ENCODE measurements around the gene PSMD3. TPM values are rescaled to one million over a fixed set of nuclear protein-coding genes. Genes with fewer than 3 reads are reported as not detected.
"Not testable (repeated sequence)": the region's sequence is repeated elsewhere in the genome, so short reads cannot be mapped to it uniquely, and the experiment has no call there.

PSMD3 gene
- total RNA-seq, 1 donor from 2014 or later: 79.3 TPM

- intact Hi-C loops (cut with DNase I): no loop called here
- Histone ChIP-seq H3K4me3 (no peak overlapping the region), H3K36me3 (no peaks in the 10 kb centered on the region), H3K4me1 (no peaks in the 10 kb centered on the region), H3K27ac (no peak overlapping the region), H3K27me3 (ENCODE audit: low read depth) (no peaks in the 10 kb centered on the region), H3K9me3 (no peaks in the 10 kb centered on the region)
- TF ChIP-seq, protein P1, sequence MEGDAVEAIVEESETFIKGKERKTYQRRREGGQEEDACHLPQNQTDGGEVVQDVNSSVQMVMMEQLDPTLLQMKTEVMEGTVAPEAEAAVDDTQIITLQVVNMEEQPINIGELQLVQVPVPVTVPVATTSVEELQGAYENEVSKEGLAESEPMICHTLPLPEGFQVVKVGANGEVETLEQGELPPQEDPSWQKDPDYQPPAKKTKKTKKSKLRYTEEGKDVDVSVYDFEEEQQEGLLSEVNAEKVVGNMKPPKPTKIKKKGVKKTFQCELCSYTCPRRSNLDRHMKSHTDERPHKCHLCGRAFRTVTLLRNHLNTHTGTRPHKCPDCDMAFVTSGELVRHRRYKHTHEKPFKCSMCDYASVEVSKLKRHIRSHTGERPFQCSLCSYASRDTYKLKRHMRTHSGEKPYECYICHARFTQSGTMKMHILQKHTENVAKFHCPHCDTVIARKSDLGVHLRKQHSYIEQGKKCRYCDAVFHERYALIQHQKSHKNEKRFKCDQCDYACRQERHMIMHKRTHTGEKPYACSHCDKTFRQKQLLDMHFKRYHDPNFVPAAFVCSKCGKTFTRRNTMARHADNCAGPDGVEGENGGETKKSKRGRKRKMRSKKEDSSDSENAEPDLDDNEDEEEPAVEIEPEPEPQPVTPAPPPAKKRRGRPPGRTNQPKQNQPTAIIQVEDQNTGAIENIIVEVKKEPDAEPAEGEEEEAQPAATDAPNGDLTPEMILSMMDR (IDR thresholded peaks at IDR 0.05): no peak
- DNase-seq (no peak), ATAC-seq (no peak)
Observed at GRCh38 chr17:40004712-40005111, 24.1 kb downstream of the PSMD3 start.

DNA sequence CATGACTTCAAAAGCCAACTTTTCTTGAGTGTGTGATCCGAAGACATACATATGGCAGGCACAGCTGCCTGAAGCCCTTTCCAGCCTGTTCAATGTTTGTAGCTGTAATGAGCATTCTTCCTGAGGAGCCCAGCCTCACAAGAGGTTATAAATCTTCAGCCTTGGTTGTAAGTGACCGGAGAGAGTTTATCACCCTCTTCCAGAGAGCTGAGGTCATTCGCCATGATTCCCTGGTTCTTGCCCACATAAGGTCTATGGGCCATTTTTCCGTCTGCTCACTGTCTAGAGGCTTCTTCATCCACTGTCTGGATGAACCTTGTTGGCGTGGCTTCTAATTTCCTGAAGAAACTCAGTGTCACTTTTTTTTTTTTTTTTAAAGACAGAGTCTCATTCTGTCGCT is 24.9 kb downstream of the PSMD3 start:
- H3K9me3 ChIP-seq: no peaks in the 10 kb centered on the region
- H3K4me3 ChIP-seq: no peak overlapping the region
- TF ChIP-seq, protein P1 (IDR thresholded peaks at IDR 0.05): no peak
- ATAC-seq: no peak
- H3K27ac ChIP-seq: no peak overlapping the region
- DNase-seq: no peak
- intact Hi-C loops (cut with DNase I): no loop called here
- H3K4me1 ChIP-seq: no peaks in the 10 kb centered on the region
- no peaks in the 10 kb centered on the region for H3K36me3 ChIP-seq
- no peaks in the 10 kb centered on the region for H3K27me3 ChIP-seq (ENCODE audit: low read depth)

DNA sequence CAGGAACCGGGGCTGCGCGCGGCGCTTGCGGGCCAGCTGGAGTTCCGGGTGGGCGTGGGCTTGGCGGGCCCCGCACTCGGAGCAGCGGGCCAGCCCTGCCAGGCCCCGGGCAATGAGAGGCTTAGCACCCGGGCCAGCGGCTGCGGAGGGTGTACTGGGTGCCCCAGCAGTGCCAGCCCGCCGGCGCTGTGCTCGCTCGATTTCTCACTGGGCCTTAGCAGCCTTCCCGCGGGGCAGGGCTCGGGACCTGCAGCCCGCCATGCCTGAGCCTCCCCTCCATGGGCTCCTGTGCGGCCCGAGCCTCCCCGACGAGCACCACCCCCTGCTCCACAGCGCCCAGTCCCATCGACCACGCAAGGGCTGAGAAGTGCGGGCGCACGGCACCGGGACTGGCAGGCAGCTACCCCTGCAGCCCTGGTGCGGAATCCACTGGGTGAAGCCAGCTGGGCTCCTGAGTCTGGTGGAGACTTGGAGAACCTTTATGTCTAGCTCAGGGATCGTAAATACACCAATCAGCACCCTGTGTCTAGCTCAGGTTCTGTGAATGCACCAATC is 30.4 kb downstream of the PSMD3 start:
- intact Hi-C loops (cut with DNase I); H3K36me3 ChIP-seq; H3K27ac ChIP-seq; DNase-seq; H3K27me3 ChIP-seq (ENCODE audit: low read depth); H3K4me3 ChIP-seq; H3K9me3 ChIP-seq; ATAC-seq: not testable (repeated sequence)
- peaks cover 27% of the 10 kb centered on the region for H3K4me1 ChIP-seq

- H3K27me3 ChIP-seq (ENCODE audit: low read depth); H3K4me3 ChIP-seq; ATAC-seq; H3K36me3 ChIP-seq; H3K9me3 ChIP-seq; H3K27ac ChIP-seq; DNase-seq; intact Hi-C loops (cut with DNase I): not testable (repeated sequence)
- H3K4me1 ChIP-seq: peaks cover 38% of the 10 kb centered on the region
Observed at GRCh38 chr17:40012017-40012647, 31.5 kb downstream of the PSMD3 start.

DNA sequence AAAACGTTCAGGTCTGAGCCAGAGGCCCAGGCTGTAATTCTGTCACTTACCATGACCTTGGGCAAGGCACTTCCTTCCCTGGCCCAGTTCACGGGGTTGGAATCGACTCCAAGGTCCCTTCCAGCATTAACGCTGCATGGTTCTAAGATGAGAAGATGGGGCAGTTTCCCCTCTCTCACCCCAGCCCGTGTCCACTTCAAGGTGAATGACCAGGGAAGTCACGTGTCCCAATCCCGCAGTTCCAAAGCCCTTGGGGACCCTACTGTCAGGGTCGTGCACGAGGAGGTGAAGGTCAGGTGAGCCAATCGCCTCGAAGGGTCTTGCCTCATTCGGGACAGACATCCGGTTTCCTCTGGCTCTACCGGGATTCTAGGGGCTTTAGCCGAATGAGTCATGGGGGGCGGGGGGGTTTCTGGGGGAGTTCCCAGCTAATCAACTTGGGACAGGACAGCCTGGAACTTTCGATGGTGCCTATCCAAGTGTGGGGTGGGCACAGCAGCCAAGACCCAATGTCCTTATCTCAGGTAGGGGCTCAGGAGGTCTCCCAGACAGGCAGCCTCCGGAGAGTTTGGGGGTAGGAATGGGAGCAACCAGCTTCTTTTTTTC is 33.9 kb downstream of the PSMD3 start:
- Histone ChIP-seq H3K4me3 (no peak overlapping the region), H3K9me3 (no peaks in the 10 kb centered on the region), H3K36me3 (peaks cover 4% of the 10 kb centered on the region), H3K27me3 (ENCODE audit: low read depth) (no peaks in the 10 kb centered on the region), H3K4me1 (peaks cover 56% of the 10 kb centered on the region), H3K27ac (peak overlapping the region; percentile 68)
- ATAC-seq (peak; percentile 2 to 20), DNase-seq (no peak)
- intact Hi-C loops (cut with DNase I): no loop called here
- TF ChIP-seq, protein P1 (IDR thresholded peaks at IDR 0.05): no peak

- Histone ChIP-seq H3K27ac (peak within 1 kb of the TSS; percentile 68), H3K36me3 (peaks cover 13% of the 10 kb centered on the region), H3K9me3 (no peaks in the 10 kb centered on the region), H3K4me3 (peak within 1 kb of the TSS; percentile 14), H3K4me1 (peaks cover 57% of the 10 kb centered on the region), H3K27me3 (ENCODE audit: low read depth) (no peaks in the 10 kb centered on the region)
- intact Hi-C loops (cut with DNase I): no loop called here
- DNase-seq: no peak
- peak; percentile 74 to 76 for ATAC-seq
- TF ChIP-seq, protein P1 (IDR thresholded peaks at IDR 0.05): no peak
Observed at GRCh38 chr17:40015005-40015997, 34.7 kb downstream of the PSMD3 start, which contains the start of gene CSF3. CSF3 (plus strand) TSS chr17:40015440; CDS start chr17:40015475, 35 bp downstream.

Data from lower lobe of right lung (tissue), 2 donors.